ENCODE data around the gene EIF4A3.

DNA sequence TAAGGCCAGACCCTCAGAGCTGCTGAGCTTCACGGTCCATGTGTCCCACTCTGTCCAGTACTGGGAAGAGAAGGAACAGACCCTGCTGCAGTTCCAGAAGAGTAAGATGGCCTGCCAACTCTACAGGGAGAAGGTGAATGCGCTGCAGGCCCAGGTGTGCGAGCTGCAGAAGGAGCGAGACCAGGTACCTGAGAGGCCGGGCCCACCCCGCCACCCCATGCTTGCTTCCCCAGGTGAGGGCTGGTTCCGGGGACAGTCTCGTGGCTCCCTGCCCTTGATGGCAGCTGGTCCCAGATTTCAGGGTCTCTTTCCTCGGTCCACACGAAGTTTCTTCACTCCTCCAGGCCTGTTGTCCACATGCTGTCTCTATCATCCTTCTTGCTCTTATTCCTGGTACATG lies 43.8 kb upstream of the EIF4A3 start:
- no peak for TF ChIP-seq POLR2A (IDR thresholded peaks at IDR 0.05)
- TF ChIP-seq CTCF (IDR thresholded peaks at IDR 0.05), result no peak

Measured in esophagus squamous epithelium (tissue), 4 donors.